K562 (cell line): ENCODE results near the gene TMX4. TPM values are rescaled to one million over a fixed set of nuclear protein-coding genes. Genes with fewer than 3 reads are reported as not detected.

Experiments used
- CHD7 ChIP-seq: fragments of 200-600 bp; sonication (generic); IDR thresholded peaks from one replicate; pipeline ENCODE4 v1.6.1; 2012; ENCODE audit warnings: mild to moderate bottlenecking, low read depth, low read length, inconsistent platforms
- PURB ChIP-seq: sonication (generic); formaldehyde crosslinking; IDR thresholded peaks from 2 replicates; pipeline ENCODE4 v1.9.0; 2021; ENCODE audit warnings: low read depth, mild to moderate bottlenecking, missing genetic modification reagents
- SAFB2 ChIP-seq: fragments of 200-400 bp; formaldehyde crosslinking; IDR thresholded peaks from 2 replicates; pipeline ENCODE4 v1.6.1; 2018; ENCODE audit warnings: borderline replicate concordance, low read length, low read depth, moderate library complexity; ENCODE audit not compliant: severe bottlenecking
- TBP ChIP-seq: optimal IDR thresholded peaks from 2 replicates; pipeline ENCODE3; 2011; ENCODE audit warnings: low read depth, low read length, improper control_type of control experiment
- polyA plus RNA-seq, 8 experiments: library from polyadenylated mRNA; depleted of rRNA in 4 of 8; stranded (reverse) in 5 of 8; unstranded in 3 of 8; fragments of >200 nt; fragmentation: Nextera tagmentation in 2 of 8; fragmentation: Illumina TruSeq in 1 of 8; extraction: Ambion mirVana in 2 of 8; extraction: Trizol in 1 of 8; gene quantifications; 2 replicates each; pipeline versions ENCODE4 v1.2.1 to v1.2.3, GENCODE V29; 2011 to 2014; ENCODE audit warnings: inconsistent platforms in 1 of 8, missing spikeins in 1 of 8
- total RNA-seq, 7 experiments: library from RNA; depleted of rRNA in 6 of 7; stranded (reverse); fragments of >200 nt in 6 of 7; fragmentation: Illumina TruSeq in 2 of 7; extraction: Trizol in 2 of 7; gene quantifications; 2 replicates each; pipeline versions ENCODE4 v1.2.1 to v1.2.3, GENCODE V29; 2011 to 2021; ENCODE audit warnings: low replicate concordance in 1 of 7

Gene TMX4
- total and polyA plus RNA-seq, 9 of the 15 experiments (the other 6 are each of a cell fraction or from before 2014, with no cell fraction given) = 4.4 to 19.3 (median 10.8) TPM

- TF ChIP-seq CHD7 = no peak
- no peak for TF ChIP-seq TBP
- TF ChIP-seq SAFB2 = no peak
- TF ChIP-seq PURB (CRISPR knock-in tag) = no peak
Measured at GRCh38 chr20:7981374-7981773, 38.2 kb downstream of the TMX4 start (continued).
